PC-9 (cell line): ENCODE results near the gene IRAG1.

Source experiments
- EZH2 ChIP-seq: fragments of 200-600 bp; sonication (generic); IDR thresholded peaks from 2 replicates; pipeline ENCODE4 v1.8.0; 2017; ENCODE audit warnings: antibody characterized with exemption, low read depth
- TF ChIP-seq, protein P1 (sequence below): fragments of 200-600 bp; sonication (generic); conservative IDR thresholded peaks from 2 replicates; pipeline ENCODE4 v1.6.1; 2017; ENCODE audit warnings: mixed run types, antibody characterized with exemption, mild to moderate bottlenecking, moderate library complexity

DNA sequence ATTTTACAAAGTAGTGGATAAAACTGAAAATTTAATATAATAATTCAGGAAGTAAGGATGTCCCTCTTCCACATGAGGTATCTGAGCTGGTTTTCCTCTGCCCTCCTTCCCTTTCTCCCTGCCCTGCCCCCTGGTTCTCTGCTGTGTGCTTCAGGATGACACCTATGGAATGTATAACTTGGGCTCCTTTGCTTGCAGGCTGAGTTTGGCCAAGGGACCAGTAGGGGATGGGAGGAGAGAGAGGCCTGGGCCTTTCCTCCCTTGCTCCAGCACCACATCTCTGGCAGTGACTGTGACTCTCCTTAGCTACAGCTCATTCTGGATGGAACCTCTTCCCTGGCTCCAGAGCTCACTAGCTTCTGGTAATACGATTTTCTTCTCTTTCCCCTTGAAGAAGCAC is 10.1 kb downstream of the IRAG1 start:
- TF ChIP-seq, protein P1, sequence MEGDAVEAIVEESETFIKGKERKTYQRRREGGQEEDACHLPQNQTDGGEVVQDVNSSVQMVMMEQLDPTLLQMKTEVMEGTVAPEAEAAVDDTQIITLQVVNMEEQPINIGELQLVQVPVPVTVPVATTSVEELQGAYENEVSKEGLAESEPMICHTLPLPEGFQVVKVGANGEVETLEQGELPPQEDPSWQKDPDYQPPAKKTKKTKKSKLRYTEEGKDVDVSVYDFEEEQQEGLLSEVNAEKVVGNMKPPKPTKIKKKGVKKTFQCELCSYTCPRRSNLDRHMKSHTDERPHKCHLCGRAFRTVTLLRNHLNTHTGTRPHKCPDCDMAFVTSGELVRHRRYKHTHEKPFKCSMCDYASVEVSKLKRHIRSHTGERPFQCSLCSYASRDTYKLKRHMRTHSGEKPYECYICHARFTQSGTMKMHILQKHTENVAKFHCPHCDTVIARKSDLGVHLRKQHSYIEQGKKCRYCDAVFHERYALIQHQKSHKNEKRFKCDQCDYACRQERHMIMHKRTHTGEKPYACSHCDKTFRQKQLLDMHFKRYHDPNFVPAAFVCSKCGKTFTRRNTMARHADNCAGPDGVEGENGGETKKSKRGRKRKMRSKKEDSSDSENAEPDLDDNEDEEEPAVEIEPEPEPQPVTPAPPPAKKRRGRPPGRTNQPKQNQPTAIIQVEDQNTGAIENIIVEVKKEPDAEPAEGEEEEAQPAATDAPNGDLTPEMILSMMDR: no peak
- TF ChIP-seq EZH2: no peak
